OCI-LY7 (cell line): ENCODE measurements around the gene ZBTB7A. TPM values are rescaled to one million over a fixed set of nuclear protein-coding genes. Genes with fewer than 3 reads are reported as not detected.

Experiments
- BruUV-seq: library from RNA; stranded (reverse); fragments of 400-500 nt; replicated peaks from 2 replicates; lab custom pipeline; 2021; lab: Mats Ljungman, UMichigan
- CTCF ChIA-PET: fragments of 300-600 bp; sonication (Branson Sonifier 250); formaldehyde crosslinking; loops from one replicate; lab custom pipeline; 2022; ENCODE audit warnings: antibody characterized with exemption; ENCODE audit not compliant: unreplicated experiment; lab: Charles Lee
- POLR2A ChIA-PET: fragments of 300-600 bp; sonication (Branson Sonifier 250); formaldehyde crosslinking; loops from one replicate; lab custom pipeline; 2022; ENCODE audit warnings: antibody characterized with exemption; lab: Charles Lee
- DNase-seq: peaks from one replicate; pipeline ENCODE4 v3.0.0-alpha.2; 2015; ENCODE audit warnings: low spot score
- H2AFZ ChIP-seq: fragments of 200-600 bp; sonication (generic), shearing (Covaris generic); 2 replicates; pipeline ENCODE4 v1.6.1; 2014; ENCODE audit warnings: mild to moderate bottlenecking, antibody characterized with exemption, low read length, moderate library complexity
- H3K27ac ChIP-seq: fragments of 200-600 bp; sonication (generic); 2 replicates; pipeline ENCODE4 v1.5.1; 2014; ENCODE audit warnings: mixed run types, low read depth, mild to moderate bottlenecking, moderate library complexity, low read length, inconsistent platforms; ENCODE audit not compliant: poor library complexity, severe bottlenecking
- H3K36me3 ChIP-seq: fragments of 200-600 bp; sonication (generic); 2 replicates; pipeline ENCODE4 v1.6.1; 2014; ENCODE audit warnings: mild to moderate bottlenecking, antibody characterized with exemption, low read length, moderate library complexity, mixed read lengths; ENCODE audit not compliant: insufficient read depth
- H3K4me1 ChIP-seq: fragments of 200-600 bp; sonication (generic); 2 replicates; pipeline ENCODE4 v1.5.1; 2014; ENCODE audit warnings: mild to moderate bottlenecking, low read length; ENCODE audit not compliant: insufficient read depth, poor library complexity, severe bottlenecking
- H3K4me2 ChIP-seq: fragments of 200-600 bp; sonication (generic); 2 replicates; pipeline ENCODE4 v1.6.1; 2014; ENCODE audit warnings: mild to moderate bottlenecking, low read length
- H3K4me3 ChIP-seq: fragments of 200-600 bp; sonication (generic); 2 replicates; pipeline ENCODE4 v1.5.1; 2014; ENCODE audit warnings: mild to moderate bottlenecking, low read depth, low read length; ENCODE audit not compliant: poor library complexity, severe bottlenecking
- H3K79me2 ChIP-seq: fragments of 200-600 bp; sonication (generic); 2 replicates; pipeline ENCODE4 v1.6.1; 2016; ENCODE audit warnings: low read depth, mild to moderate bottlenecking, low read length, moderate library complexity, mixed read lengths; ENCODE audit not compliant: insufficient read depth
- H3K9me2 ChIP-seq: fragments of 200-600 bp; sonication (generic); 2 replicates; pipeline ENCODE4 v1.6.1; 2016; ENCODE audit warnings: mild to moderate bottlenecking, low read length, mixed read lengths; ENCODE audit not compliant: insufficient read depth
- H3K9me3 ChIP-seq: fragments of 200-600 bp; sonication (generic); 2 replicates; pipeline ENCODE4 v1.6.1; 2014; ENCODE audit warnings: mild to moderate bottlenecking, mixed run types, low read length, mixed read lengths
- H4K20me1 ChIP-seq: fragments of 200-600 bp; sonication (generic); 2 replicates; pipeline ENCODE4 v1.6.1; 2014; ENCODE audit warnings: mild to moderate bottlenecking, antibody characterized with exemption, low read length, moderate library complexity, mixed read lengths; ENCODE audit not compliant: insufficient read depth
- CTCF ChIP-seq: fragments of 200-600 bp; sonication (generic); conservative IDR thresholded peaks from 2 replicates; pipeline ENCODE4 v1.5.1; 2014; ENCODE audit warnings: mild to moderate bottlenecking, antibody characterized with exemption, low read length, moderate library complexity, mixed read lengths
- EZH2phosphoT487 ChIP-seq: fragments of 200-600 bp; sonication (generic); IDR thresholded peaks from 2 replicates; pipeline ENCODE4 v1.6.1; 2018; ENCODE audit warnings: low read depth, borderline replicate concordance, mild to moderate bottlenecking, mixed run types, antibody characterized with exemption, low read length, moderate library complexity, mixed read lengths
- intact Hi-C: fragments of 100-400 bp; cut with micrococcal nuclease; formaldehyde crosslinking; loops from one replicate; pipeline ENCODE4 v1.10.0; 2022; ENCODE audit not compliant: unreplicated experiment
- total RNA-seq, 2 experiments: library from RNA; depleted of rRNA in 1 of 2; stranded (reverse); fragments of >200 nt in 1 of 2; shearing (Covaris generic) in 1 of 2; gene quantifications; 2 replicates each; pipeline ENCODE4 v1.2.3, GENCODE V29; 2014 to 2022

The ZBTB7A gene
- total RNA-seq, 2 experiments from 2014 or later: 17.2 to 29.3 TPM

GRCh38 chr19:4081441-4082129 lies 14.9 kb upstream of the ZBTB7A start:
- Histone ChIP-seq H3K4me2 (no peak overlapping the region), H3K9me3 (no peaks in the 10 kb centered on the region), H4K20me1 (no peaks in the 10 kb centered on the region), H3K79me2 (no peaks in the 10 kb centered on the region), H3K36me3 (no peaks in the 10 kb centered on the region), H3K9me2 (no peaks in the 10 kb centered on the region), H2AFZ (no peak overlapping the region), H3K4me3 (no peak overlapping the region), H3K27ac (no peak overlapping the region), H3K4me1 (peaks cover 28% of the 10 kb centered on the region)
- CTCF ChIA-PET: no interaction called here
- intact Hi-C loops: no loop called here
- TF ChIP-seq EZH2phosphoT487 (no peak), CTCF (no peak)
- no peak for DNase-seq
- POLR2A ChIA-PET: interaction anchor here (0.9 kb wide), 1 partner anchor 93 kb away, joined by 3 read pairs; no protein-coding TSS in a partner anchor
- BruUV-seq: no TSS peak

GRCh38 chr19:4080473-4080872 lies 13.8 kb upstream of the ZBTB7A start:
- Histone ChIP-seq H3K27ac (no peak overlapping the region), H3K9me3 (no peaks in the 10 kb centered on the region), H3K4me3 (no peak overlapping the region), H3K79me2 (no peaks in the 10 kb centered on the region), H3K36me3 (no peaks in the 10 kb centered on the region), H2AFZ (no peak overlapping the region), H3K4me2 (no peak overlapping the region), H4K20me1 (no peaks in the 10 kb centered on the region), H3K9me2 (no peaks in the 10 kb centered on the region), H3K4me1 (peaks cover 28% of the 10 kb centered on the region)
- CTCF ChIA-PET: no interaction called here
- BruUV-seq: no TSS peak
- POLR2A ChIA-PET: no interaction called here
- intact Hi-C loops: no loop called here
- TF ChIP-seq CTCF: no peak
- no peak for TF ChIP-seq EZH2phosphoT487
- no peak for DNase-seq
